Activated naive CD4-positive, alpha-beta T cell treated with anti-CD3 and anti-CD28 coated beads, Interleukin-2, amount 50 U/mL, for 16 hours (primary cell): ENCODE results near the gene OLFML2A.
"Not testable (repeated sequence)": the region's sequence is repeated elsewhere in the genome, so short reads cannot be mapped to it uniquely, and the experiment has no call there.

Experiments
- DNase-seq: peaks from one replicate; pipeline ENCODE4 v3.0.0-alpha.2; 2020

Gene OLFML2A

GRCh38 chr9:124761710-124762109 is 15.2 kb upstream of the OLFML2A start:
- DNase-seq: no peak

GRCh38 chr9:124762633-124763032 is 14.3 kb upstream of the OLFML2A start:
- no peak for DNase-seq

GRCh38 chr9:124764774-124765438 is 12.0 kb upstream of the OLFML2A start:
- DNase-seq: no peak

- DNase-seq: no peak
These were observed 11.5 kb upstream of the OLFML2A start for GRCh38 chr9:124765439-124765835.

- DNase-seq: no peak
These were observed 10.6 kb upstream of the OLFML2A start for GRCh38 chr9:124766326-124766725.

GRCh38 chr9:124766815-124767554 is 9.9 kb upstream of the OLFML2A start:
- no peak for DNase-seq

GRCh38 chr9:124767821-124768220 is 9.1 kb upstream of the OLFML2A start:
- DNase-seq: no peak

GRCh38 chr9:124768334-124768733 is 8.6 kb upstream of the OLFML2A start:
- DNase-seq: no peak

- DNase-seq: no peak
These were observed 8.0 kb upstream of the OLFML2A start for GRCh38 chr9:124768750-124769548.

- peak; percentile 16 for DNase-seq
These were observed 7.2 kb upstream of the OLFML2A start for GRCh38 chr9:124769549-124770358.

- peak; percentile 19 for DNase-seq
These were observed 6.4 kb upstream of the OLFML2A start for GRCh38 chr9:124770359-124771020.

GRCh38 chr9:124771021-124771866 is 5.7 kb upstream of the OLFML2A start, which contains the start of gene NR6A1:
NR6A1 (minus strand) TSS chr9:124771311.
- peak; percentile 96 for DNase-seq

- DNase-seq: peak; percentile 33
These were observed 4.9 kb upstream of the OLFML2A start for GRCh38 chr9:124771867-124772679.

- not testable (repeated sequence) for DNase-seq
These were observed 4.1 kb upstream of the OLFML2A start for GRCh38 chr9:124772877-124773276.

GRCh38 chr9:124773473-124774128 is 3.3 kb upstream of the OLFML2A start:
- no peak for DNase-seq

- DNase-seq: peak; percentile 83
These were observed 2.6 kb upstream of the OLFML2A start for GRCh38 chr9:124774129-124774978.

- DNase-seq: no peak
These were observed 347 bp upstream of the OLFML2A start for GRCh38 chr9:124776618-124776953.

- DNase-seq: no peak
These were observed 1.8 kb downstream of the OLFML2A start for GRCh38 chr9:124778575-124779367.
